Keratinocyte (primary cell): ENCODE results near the gene PCID2.

Source experiments
- EZH2 ChIP-seq: IDR thresholded peaks from one replicate; pipeline ENCODE4 v1.6.1; 2012; ENCODE audit warnings: inconsistent platforms, mild to moderate bottlenecking, low read length, moderate library complexity
- TF ChIP-seq, protein P1 (sequence below), 3 experiments: IDR thresholded peaks in 1 of 3; conservative IDR thresholded peaks in 1 of 3; optimal IDR thresholded peaks in 1 of 3; 2 replicates in 2 of 3; 3 replicates in 1 of 3; pipeline versions ENCODE3 to v1.5.1; 2011; ENCODE audit warnings: low read length in 3 of 3, mild to moderate bottlenecking in 3 of 3, moderate library complexity in 2 of 3, control low read depth in 1 of 3, inconsistent platforms in 1 of 3; ENCODE audit not compliant: insufficient read depth in 2 of 3; ENCODE audit errors: extremely low read depth in 1 of 3

DNA sequence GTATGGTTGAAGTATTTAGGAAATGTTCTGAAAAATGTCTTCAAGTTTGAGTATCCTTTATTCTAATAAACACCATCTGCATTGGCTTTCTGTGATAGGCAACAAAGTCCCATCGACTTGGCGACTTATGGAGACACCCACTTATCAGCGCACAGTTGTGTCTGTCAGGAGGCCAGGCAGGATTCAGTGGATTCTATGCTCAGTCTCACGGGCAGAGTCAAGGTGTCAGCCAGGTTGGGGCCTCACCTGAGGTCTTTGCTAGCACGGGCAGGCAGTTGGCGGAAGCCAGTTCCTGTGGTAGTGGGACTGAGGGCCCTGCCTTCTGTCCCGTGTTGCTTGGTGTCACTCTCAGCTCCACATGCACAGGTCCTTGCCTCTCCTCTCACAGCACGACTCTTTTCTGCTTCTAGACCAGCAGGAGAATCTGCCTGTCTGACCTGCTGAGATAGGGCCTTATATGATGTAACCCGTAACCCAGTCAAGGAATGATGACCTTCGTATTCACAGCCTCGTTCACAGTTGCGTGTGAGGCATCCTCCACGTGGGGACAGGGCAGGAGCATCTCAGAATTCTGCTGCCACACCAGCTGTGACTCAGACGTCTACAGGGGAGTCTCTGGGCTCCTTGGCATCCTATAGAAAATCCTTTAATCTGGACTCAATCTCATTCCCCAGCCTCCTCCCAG is 10.9 kb upstream of the PCID2 start:
- TF ChIP-seq, protein P1, sequence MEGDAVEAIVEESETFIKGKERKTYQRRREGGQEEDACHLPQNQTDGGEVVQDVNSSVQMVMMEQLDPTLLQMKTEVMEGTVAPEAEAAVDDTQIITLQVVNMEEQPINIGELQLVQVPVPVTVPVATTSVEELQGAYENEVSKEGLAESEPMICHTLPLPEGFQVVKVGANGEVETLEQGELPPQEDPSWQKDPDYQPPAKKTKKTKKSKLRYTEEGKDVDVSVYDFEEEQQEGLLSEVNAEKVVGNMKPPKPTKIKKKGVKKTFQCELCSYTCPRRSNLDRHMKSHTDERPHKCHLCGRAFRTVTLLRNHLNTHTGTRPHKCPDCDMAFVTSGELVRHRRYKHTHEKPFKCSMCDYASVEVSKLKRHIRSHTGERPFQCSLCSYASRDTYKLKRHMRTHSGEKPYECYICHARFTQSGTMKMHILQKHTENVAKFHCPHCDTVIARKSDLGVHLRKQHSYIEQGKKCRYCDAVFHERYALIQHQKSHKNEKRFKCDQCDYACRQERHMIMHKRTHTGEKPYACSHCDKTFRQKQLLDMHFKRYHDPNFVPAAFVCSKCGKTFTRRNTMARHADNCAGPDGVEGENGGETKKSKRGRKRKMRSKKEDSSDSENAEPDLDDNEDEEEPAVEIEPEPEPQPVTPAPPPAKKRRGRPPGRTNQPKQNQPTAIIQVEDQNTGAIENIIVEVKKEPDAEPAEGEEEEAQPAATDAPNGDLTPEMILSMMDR (optimal IDR thresholded peaks at IDR 0.05 in 1 of 3, IDR thresholded peaks at IDR 0.05 in 1 of 3, conservative IDR thresholded peaks at IDR 0.05 in 1 of 3; ENCODE audit: extremely low read depth in 1 of 3, insufficient read depth in 2 of 3, low read length in 3 of 3): no peak
- no peak for TF ChIP-seq EZH2
